ENCODE data around the gene LAMA2.

The LAMA2 gene

DNA sequence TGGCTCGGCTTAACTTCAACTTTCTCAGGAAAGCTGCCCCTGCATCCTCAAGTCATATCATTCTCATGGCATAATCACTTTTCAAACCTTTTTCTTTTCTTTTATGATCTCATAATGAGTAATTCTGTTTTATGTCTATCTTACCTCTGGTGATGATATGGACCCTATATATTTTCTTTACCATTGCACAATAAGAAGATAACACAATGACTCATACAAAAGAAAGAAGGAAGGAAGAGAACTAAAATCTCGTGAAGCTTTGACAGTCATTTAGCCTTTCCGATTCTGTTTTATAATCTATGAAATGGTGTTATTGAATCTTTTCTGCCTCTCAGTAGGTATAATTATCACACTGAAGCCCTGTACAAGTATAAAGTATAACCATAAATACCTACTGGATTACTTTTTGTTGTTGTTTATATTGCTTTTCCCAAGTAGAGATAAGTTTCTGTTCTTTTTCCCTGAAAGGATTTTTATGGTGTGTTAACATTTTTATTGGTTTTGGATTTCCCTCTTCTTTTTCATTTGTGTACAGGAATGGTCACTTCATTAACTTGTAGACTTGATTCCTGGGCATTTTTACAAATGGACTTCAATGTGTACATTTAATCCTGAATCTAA lies 300.9 kb downstream of the LAMA2 start:
- Histone ChIP-seq H3K36me3 (ENCODE audit: control insufficient read depth in 1 of 2, insufficient read depth in 2 of 2, low read length in 2 of 2) (no peaks in the 10 kb centered on the region), H3K4me1 (ENCODE audit: control insufficient read depth in 1 of 2, insufficient read depth in 2 of 2, low read length in 2 of 2) (no peaks in the 10 kb centered on the region), H3K9me3 (ENCODE audit: control insufficient read depth in 1 of 2, low read length in 2 of 2) (no peaks in the 10 kb centered on the region), H3K27me3 (ENCODE audit: control insufficient read depth in 1 of 2, insufficient read depth in 2 of 2, low read length in 2 of 2) (no peaks in the 10 kb centered on the region), H3K4me3 (ENCODE audit: low read depth in 1 of 2, low read length in 2 of 2) (no peak overlapping the region), H3K9ac (ENCODE audit: low read depth in 1 of 2, low read length in 2 of 2) (no peak overlapping the region), H3K27ac (ENCODE audit: low read depth, low read length) (no peak overlapping the region)

DNA sequence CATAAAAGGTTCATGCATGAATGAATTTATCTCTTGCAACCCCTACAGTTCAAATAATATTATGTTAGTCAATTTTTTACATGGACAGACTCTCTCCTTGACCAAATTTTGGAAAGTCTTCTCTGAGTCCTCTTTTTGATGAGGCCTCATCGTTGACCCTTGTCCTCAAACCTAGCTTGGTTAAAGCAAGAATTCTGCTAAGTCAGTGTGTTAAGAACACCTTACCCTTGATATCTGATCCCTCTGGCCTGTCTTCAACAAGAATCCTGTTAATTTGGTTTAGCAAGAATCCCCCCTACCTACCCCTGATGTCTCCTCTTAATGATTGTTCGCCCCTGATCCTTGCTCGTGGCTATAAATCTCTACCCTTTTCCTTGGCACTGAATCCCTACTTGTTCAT lies 301.4 kb downstream of the LAMA2 start:
- H3K4me3 ChIP-seq (ENCODE audit: low read depth in 1 of 2, low read length in 2 of 2): no peak overlapping the region
- H3K9ac ChIP-seq (ENCODE audit: low read depth in 1 of 2, low read length in 2 of 2): no peak overlapping the region
- H3K27ac ChIP-seq (ENCODE audit: low read depth, low read length): no peak overlapping the region
- H3K27me3 ChIP-seq (ENCODE audit: control insufficient read depth in 1 of 2, insufficient read depth in 2 of 2, low read length in 2 of 2): no peaks in the 10 kb centered on the region
- H3K4me1 ChIP-seq (ENCODE audit: control insufficient read depth in 1 of 2, insufficient read depth in 2 of 2, low read length in 2 of 2): no peaks in the 10 kb centered on the region
- H3K9me3 ChIP-seq (ENCODE audit: control insufficient read depth in 1 of 2, low read length in 2 of 2): no peaks in the 10 kb centered on the region
- H3K36me3 ChIP-seq (ENCODE audit: control insufficient read depth in 1 of 2, insufficient read depth in 2 of 2, low read length in 2 of 2): no peaks in the 10 kb centered on the region

- Histone ChIP-seq H3K9ac (ENCODE audit: low read depth in 1 of 2, low read length in 2 of 2) (no peak overlapping the region), H3K4me1 (ENCODE audit: control insufficient read depth in 1 of 2, insufficient read depth in 2 of 2, low read length in 2 of 2) (no peaks in the 10 kb centered on the region), H3K4me3 (ENCODE audit: low read depth in 1 of 2, low read length in 2 of 2) (no peak overlapping the region), H3K36me3 (ENCODE audit: control insufficient read depth in 1 of 2, insufficient read depth in 2 of 2, low read length in 2 of 2) (no peaks in the 10 kb centered on the region), H3K27ac (ENCODE audit: low read depth, low read length) (no peak overlapping the region), H3K9me3 (ENCODE audit: control insufficient read depth in 1 of 2, low read length in 2 of 2) (no peaks in the 10 kb centered on the region), H3K27me3 (ENCODE audit: control insufficient read depth in 1 of 2, insufficient read depth in 2 of 2, low read length in 2 of 2) (no peaks in the 10 kb centered on the region)
Observed at GRCh38 chr6:129184808-129185366, 301.9 kb downstream of the LAMA2 start.

DNA sequence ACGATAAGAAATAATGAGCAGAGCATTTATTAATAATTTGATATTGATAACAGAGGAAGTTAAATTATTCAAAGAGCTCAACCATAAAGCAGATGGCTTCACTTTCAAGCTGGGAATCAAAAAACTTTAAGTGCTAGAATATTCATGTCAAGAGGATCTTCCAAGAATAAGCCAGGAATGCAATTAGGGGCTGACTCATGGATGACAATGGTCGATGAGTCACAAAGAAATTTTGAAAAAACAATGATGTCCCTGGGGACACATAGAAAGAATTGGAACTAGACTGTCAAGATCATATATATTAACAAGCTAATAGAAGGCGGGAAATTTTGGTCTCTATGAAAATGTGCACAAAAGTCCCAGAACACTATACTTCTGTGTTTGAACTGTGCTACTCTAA lies 304.1 kb downstream of the LAMA2 start:
- Histone ChIP-seq H3K27ac (ENCODE audit: low read depth, low read length) (no peak overlapping the region), H3K27me3 (ENCODE audit: control insufficient read depth in 1 of 2, insufficient read depth in 2 of 2, low read length in 2 of 2) (no peaks in the 10 kb centered on the region), H3K4me3 (ENCODE audit: low read depth in 1 of 2, low read length in 2 of 2) (no peak overlapping the region), H3K9me3 (ENCODE audit: control insufficient read depth in 1 of 2, low read length in 2 of 2) (no peaks in the 10 kb centered on the region), H3K9ac (ENCODE audit: low read depth in 1 of 2, low read length in 2 of 2) (no peak overlapping the region), H3K36me3 (ENCODE audit: control insufficient read depth in 1 of 2, insufficient read depth in 2 of 2, low read length in 2 of 2) (no peaks in the 10 kb centered on the region), H3K4me1 (ENCODE audit: control insufficient read depth in 1 of 2, insufficient read depth in 2 of 2, low read length in 2 of 2) (no peaks in the 10 kb centered on the region)

GRCh38 chr6:129188306-129188705 lies 305.4 kb downstream of the LAMA2 start:
- Histone ChIP-seq H3K4me3 (ENCODE audit: low read depth in 1 of 2, low read length in 2 of 2) (no peak overlapping the region), H3K4me1 (ENCODE audit: control insufficient read depth in 1 of 2, insufficient read depth in 2 of 2, low read length in 2 of 2) (no peaks in the 10 kb centered on the region), H3K27me3 (ENCODE audit: control insufficient read depth in 1 of 2, insufficient read depth in 2 of 2, low read length in 2 of 2) (no peaks in the 10 kb centered on the region), H3K9me3 (ENCODE audit: control insufficient read depth in 1 of 2, low read length in 2 of 2) (no peaks in the 10 kb centered on the region), H3K9ac (ENCODE audit: low read depth in 1 of 2, low read length in 2 of 2) (no peak overlapping the region), H3K36me3 (ENCODE audit: control insufficient read depth in 1 of 2, insufficient read depth in 2 of 2, low read length in 2 of 2) (no peaks in the 10 kb centered on the region), H3K27ac (ENCODE audit: low read depth, low read length) (no peak overlapping the region)

GRCh38 chr6:129188795-129189194 lies 305.9 kb downstream of the LAMA2 start:
- Histone ChIP-seq H3K4me3 (ENCODE audit: low read depth in 1 of 2, low read length in 2 of 2) (no peak overlapping the region), H3K9me3 (ENCODE audit: control insufficient read depth in 1 of 2, low read length in 2 of 2) (no peaks in the 10 kb centered on the region), H3K27me3 (ENCODE audit: control insufficient read depth in 1 of 2, insufficient read depth in 2 of 2, low read length in 2 of 2) (no peaks in the 10 kb centered on the region), H3K4me1 (ENCODE audit: control insufficient read depth in 1 of 2, insufficient read depth in 2 of 2, low read length in 2 of 2) (no peaks in the 10 kb centered on the region), H3K36me3 (ENCODE audit: control insufficient read depth in 1 of 2, insufficient read depth in 2 of 2, low read length in 2 of 2) (no peaks in the 10 kb centered on the region), H3K27ac (ENCODE audit: low read depth, low read length) (no peak overlapping the region), H3K9ac (ENCODE audit: low read depth in 1 of 2, low read length in 2 of 2) (no peak overlapping the region)

DNA sequence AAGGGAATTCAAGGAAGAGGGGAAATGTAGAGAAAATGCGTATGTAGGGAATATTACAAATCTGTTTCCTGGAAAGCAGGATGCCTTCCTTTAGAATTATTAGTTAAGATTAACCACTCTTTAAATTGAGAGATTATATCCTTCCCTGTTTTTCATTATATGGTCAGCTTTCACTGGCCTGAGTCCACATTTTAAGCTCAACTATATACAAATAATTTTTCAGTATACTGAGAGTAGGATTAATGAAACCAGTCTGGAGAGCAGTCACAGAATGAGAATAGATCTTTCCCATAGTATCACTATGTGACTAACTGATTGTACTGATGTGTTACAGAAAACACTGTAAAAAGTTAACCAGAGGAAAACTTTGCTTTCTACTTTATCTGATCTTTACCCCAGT lies 306.3 kb downstream of the LAMA2 start:
- Histone ChIP-seq H3K9ac (ENCODE audit: low read depth in 1 of 2, low read length in 2 of 2) (no peak overlapping the region), H3K4me3 (ENCODE audit: low read depth in 1 of 2, low read length in 2 of 2) (no peak overlapping the region), H3K4me1 (ENCODE audit: control insufficient read depth in 1 of 2, insufficient read depth in 2 of 2, low read length in 2 of 2) (no peaks in the 10 kb centered on the region), H3K27me3 (ENCODE audit: control insufficient read depth in 1 of 2, insufficient read depth in 2 of 2, low read length in 2 of 2) (no peaks in the 10 kb centered on the region), H3K27ac (ENCODE audit: low read depth, low read length) (no peak overlapping the region), H3K36me3 (ENCODE audit: control insufficient read depth in 1 of 2, insufficient read depth in 2 of 2, low read length in 2 of 2) (no peaks in the 10 kb centered on the region), H3K9me3 (ENCODE audit: control insufficient read depth in 1 of 2, low read length in 2 of 2) (no peaks in the 10 kb centered on the region)

- Histone ChIP-seq H3K9ac (ENCODE audit: low read depth in 1 of 2, low read length in 2 of 2) (no peak overlapping the region), H3K36me3 (ENCODE audit: control insufficient read depth in 1 of 2, insufficient read depth in 2 of 2, low read length in 2 of 2) (no peaks in the 10 kb centered on the region), H3K9me3 (ENCODE audit: control insufficient read depth in 1 of 2, low read length in 2 of 2) (no peaks in the 10 kb centered on the region), H3K4me1 (ENCODE audit: control insufficient read depth in 1 of 2, insufficient read depth in 2 of 2, low read length in 2 of 2) (no peaks in the 10 kb centered on the region), H3K27me3 (ENCODE audit: control insufficient read depth in 1 of 2, insufficient read depth in 2 of 2, low read length in 2 of 2) (no peaks in the 10 kb centered on the region), H3K27ac (ENCODE audit: low read depth, low read length) (no peak overlapping the region), H3K4me3 (ENCODE audit: low read depth in 1 of 2, low read length in 2 of 2) (no peak overlapping the region)
Observed at GRCh38 chr6:129191235-129191634, 308.3 kb downstream of the LAMA2 start.

DNA sequence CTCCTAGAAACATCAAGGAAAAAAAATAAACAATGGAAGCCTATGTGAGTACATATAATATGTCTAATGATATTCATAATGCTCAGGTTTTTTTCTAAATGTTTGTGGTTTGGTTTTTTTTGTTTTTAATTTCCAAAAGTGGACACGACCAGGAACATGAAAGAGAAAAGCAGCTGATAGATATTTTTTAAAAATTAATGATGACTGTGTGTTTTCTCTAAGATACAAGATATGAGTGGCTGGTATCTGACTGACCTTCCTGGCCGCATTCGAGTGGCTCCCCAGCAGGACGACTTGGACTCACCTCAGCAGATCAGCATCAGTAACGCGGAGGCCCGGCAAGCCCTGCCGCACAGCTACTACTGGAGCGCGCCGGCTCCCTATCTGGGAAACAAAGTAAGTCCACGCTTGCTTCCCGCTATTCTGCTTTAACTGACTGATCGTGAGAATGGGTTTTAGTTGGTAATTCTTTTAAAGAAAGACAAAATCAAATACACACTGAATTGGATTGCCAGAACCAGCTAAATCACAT lies 309.6 kb downstream of the LAMA2 start:
- no peak overlapping the region for H3K9ac ChIP-seq (ENCODE audit: low read depth in 1 of 2, low read length in 2 of 2)
- no peak overlapping the region for H3K27ac ChIP-seq (ENCODE audit: low read depth, low read length)
- no peaks in the 10 kb centered on the region for H3K4me1 ChIP-seq (ENCODE audit: control insufficient read depth in 1 of 2, insufficient read depth in 2 of 2, low read length in 2 of 2)
- H3K36me3 ChIP-seq (ENCODE audit: control insufficient read depth in 1 of 2, insufficient read depth in 2 of 2, low read length in 2 of 2): no peaks in the 10 kb centered on the region
- no peaks in the 10 kb centered on the region for H3K27me3 ChIP-seq (ENCODE audit: control insufficient read depth in 1 of 2, insufficient read depth in 2 of 2, low read length in 2 of 2)
- H3K9me3 ChIP-seq (ENCODE audit: control insufficient read depth in 1 of 2, low read length in 2 of 2): no peaks in the 10 kb centered on the region
- H3K4me3 ChIP-seq (ENCODE audit: low read depth in 1 of 2, low read length in 2 of 2): no peak overlapping the region

GRCh38 chr6:129194306-129194941 lies 311.5 kb downstream of the LAMA2 start:
- no peaks in the 10 kb centered on the region for H3K4me1 ChIP-seq (ENCODE audit: control insufficient read depth in 1 of 2, insufficient read depth in 2 of 2, low read length in 2 of 2)
- no peaks in the 10 kb centered on the region for H3K36me3 ChIP-seq (ENCODE audit: control insufficient read depth in 1 of 2, insufficient read depth in 2 of 2, low read length in 2 of 2)
- no peaks in the 10 kb centered on the region for H3K9me3 ChIP-seq (ENCODE audit: control insufficient read depth in 1 of 2, low read length in 2 of 2)
- no peak overlapping the region for H3K4me3 ChIP-seq (ENCODE audit: low read depth in 1 of 2, low read length in 2 of 2)
- no peak overlapping the region for H3K9ac ChIP-seq (ENCODE audit: low read depth in 1 of 2, low read length in 2 of 2)
- no peak overlapping the region for H3K27ac ChIP-seq (ENCODE audit: low read depth, low read length)
- no peaks in the 10 kb centered on the region for H3K27me3 ChIP-seq (ENCODE audit: control insufficient read depth in 1 of 2, insufficient read depth in 2 of 2, low read length in 2 of 2)
